Activated CD8-positive, alpha-beta T cell treated with anti-CD3 and anti-CD28 coated beads, Interleukin-2, amount 10 ng/mL, durations not matched to agents 7 days and 5 days (primary cell): ENCODE data around the gene FARP2. TPM values are rescaled to one million over a fixed set of nuclear protein-coding genes. Genes with fewer than 3 reads are reported as not detected.

Source experiments
- ATAC-seq: fragments of 150-1000 bp; cut with Tn5 transposase; one replicate; pipeline ENCODE4 v1.10.0; 2021; ENCODE audit warnings: moderate library complexity
- CTCF ChIA-PET: fragments of 350-600 bp; sonication (Branson Sonifier 250); formaldehyde crosslinking; loops from one replicate; lab custom pipeline; 2021; ENCODE audit warnings: antibody characterized with exemption; lab: Charles Lee
- POLR2A ChIA-PET: fragments of 350-600 bp; sonication (Branson Sonifier 250); formaldehyde crosslinking; loops from one replicate; lab custom pipeline; 2021; ENCODE audit warnings: antibody characterized with exemption; lab: Charles Lee
- DNase-seq: peaks from one replicate; pipeline ENCODE4 v3.0.0-alpha.2; 2020
- H3K27ac Mint-ChIP-seq: one replicate; pipeline ENCODE4 v1.8.0; 2021; ENCODE audit warnings: mild to moderate bottlenecking, mixed read lengths
- H3K27me3 Mint-ChIP-seq: one replicate; pipeline ENCODE4 v1.8.0; 2021; ENCODE audit warnings: low read depth, mixed read lengths
- H3K36me3 Mint-ChIP-seq: one replicate; pipeline ENCODE4 v1.8.0; 2021; ENCODE audit warnings: low read depth, mixed read lengths
- H3K4me1 Mint-ChIP-seq: one replicate; pipeline ENCODE4 v1.8.0; 2021; ENCODE audit warnings: low read depth, mixed read lengths
- H3K4me3 Mint-ChIP-seq: one replicate; pipeline ENCODE4 v1.8.0; 2021; ENCODE audit warnings: mild to moderate bottlenecking, mixed read lengths
- H3K9me3 Mint-ChIP-seq: one replicate; pipeline ENCODE4 v1.8.0; 2022; ENCODE audit warnings: mixed read lengths; ENCODE audit not compliant: insufficient read depth
- total RNA-seq, 2 experiments: library from RNA; stranded (reverse); gene quantifications; one replicate each; pipeline ENCODE4 v1.2.3, GENCODE V29; 2021

The FARP2 gene
- total RNA-seq, 2 experiments from 2014 or later, result 19.3 to 22.7 TPM

- Mint-ChIP-seq H3K27me3 (no peaks in the 10 kb centered on the region), H3K4me1 (no peaks in the 10 kb centered on the region), H3K4me3 (no peak overlapping the region), H3K27ac (no peak overlapping the region), H3K36me3 (peaks cover 2% of the 10 kb centered on the region), H3K9me3 (no peaks in the 10 kb centered on the region)
- ChIA-PET POLR2A (no interaction called here), CTCF (no interaction called here)
- no peak for DNase-seq
- no peak for ATAC-seq
Measured at GRCh38 chr2:241489733-241490680, 133.9 kb downstream of the FARP2 start.

- Mint-ChIP-seq H3K4me1 (no peaks in the 10 kb centered on the region), H3K36me3 (peaks cover 7% of the 10 kb centered on the region), H3K27ac (no peak overlapping the region), H3K4me3 (no peak overlapping the region), H3K9me3 (no peaks in the 10 kb centered on the region), H3K27me3 (no peaks in the 10 kb centered on the region)
- ATAC-seq, result no peak
- ChIA-PET CTCF (no interaction called here), POLR2A (no interaction called here)
- no peak for DNase-seq
Measured at GRCh38 chr2:241490825-241491506, 134.9 kb downstream of the FARP2 start.

- ATAC-seq (no peak), DNase-seq (no peak)
- Mint-ChIP-seq H3K4me3 (no peak overlapping the region), H3K9me3 (no peaks in the 10 kb centered on the region), H3K27me3 (no peaks in the 10 kb centered on the region), H3K36me3 (peaks cover 7% of the 10 kb centered on the region), H3K4me1 (no peaks in the 10 kb centered on the region), H3K27ac (no peak overlapping the region)
- POLR2A ChIA-PET, result no interaction called here
- CTCF ChIA-PET, result no interaction called here
Measured at GRCh38 chr2:241491549-241492173, 135.6 kb downstream of the FARP2 start.

GRCh38 chr2:241492174-241492565 is 136.1 kb downstream of the FARP2 start:
- no peaks in the 10 kb centered on the region for H3K9me3 Mint-ChIP-seq
- H3K4me1 Mint-ChIP-seq, result no peaks in the 10 kb centered on the region
- no peak overlapping the region for H3K4me3 Mint-ChIP-seq
- H3K27ac Mint-ChIP-seq, result no peak overlapping the region
- no peak for DNase-seq
- ATAC-seq, result no peak
- ChIA-PET CTCF (no interaction called here), POLR2A (no interaction called here)
- H3K36me3 Mint-ChIP-seq, result peaks cover 7% of the 10 kb centered on the region
- no peaks in the 10 kb centered on the region for H3K27me3 Mint-ChIP-seq

GRCh38 chr2:241493092-241493491 is 137.0 kb downstream of the FARP2 start:
- no peaks in the 10 kb centered on the region for H3K27me3 Mint-ChIP-seq
- DNase-seq, result no peak
- peaks cover 7% of the 10 kb centered on the region for H3K36me3 Mint-ChIP-seq
- H3K4me1 Mint-ChIP-seq, result no peaks in the 10 kb centered on the region
- ChIA-PET CTCF (no interaction called here), POLR2A (no interaction called here)
- no peaks in the 10 kb centered on the region for H3K9me3 Mint-ChIP-seq
- H3K27ac Mint-ChIP-seq, result no peak overlapping the region
- ATAC-seq, result no peak
- H3K4me3 Mint-ChIP-seq, result no peak overlapping the region

GRCh38 chr2:241494311-241494908 is 138.3 kb downstream of the FARP2 start:
- H3K27ac Mint-ChIP-seq, result no peak overlapping the region
- POLR2A ChIA-PET, result no interaction called here
- ATAC-seq (no peak), DNase-seq (no peak)
- CTCF ChIA-PET, result no interaction called here
- H3K27me3 Mint-ChIP-seq, result no peaks in the 10 kb centered on the region
- H3K4me1 Mint-ChIP-seq, result no peaks in the 10 kb centered on the region
- H3K4me3 Mint-ChIP-seq, result no peak overlapping the region
- no peaks in the 10 kb centered on the region for H3K9me3 Mint-ChIP-seq
- H3K36me3 Mint-ChIP-seq, result peaks cover 7% of the 10 kb centered on the region

GRCh38 chr2:241495172-241496002 is 139.3 kb downstream of the FARP2 start:
- CTCF ChIA-PET, result no interaction called here
- Mint-ChIP-seq H3K27me3 (no peaks in the 10 kb centered on the region), H3K4me3 (no peak overlapping the region), H3K36me3 (peaks cover 7% of the 10 kb centered on the region), H3K27ac (no peak overlapping the region), H3K4me1 (no peaks in the 10 kb centered on the region), H3K9me3 (no peaks in the 10 kb centered on the region)
- DNase-seq, result no peak
- no peak for ATAC-seq
- POLR2A ChIA-PET, result no interaction called here

GRCh38 chr2:241496003-241496707 is 140.1 kb downstream of the FARP2 start:
- Mint-ChIP-seq H3K36me3 (peaks cover 7% of the 10 kb centered on the region), H3K27ac (no peak overlapping the region), H3K27me3 (no peaks in the 10 kb centered on the region), H3K4me1 (no peaks in the 10 kb centered on the region), H3K4me3 (no peak overlapping the region), H3K9me3 (no peaks in the 10 kb centered on the region)
- ATAC-seq (no peak), DNase-seq (no peak)
- CTCF ChIA-PET, result no interaction called here
- POLR2A ChIA-PET, result no interaction called here

- no peaks in the 10 kb centered on the region for H3K9me3 Mint-ChIP-seq
- ChIA-PET POLR2A (no interaction called here), CTCF (no interaction called here)
- ATAC-seq (no peak), DNase-seq (no peak)
- H3K27me3 Mint-ChIP-seq, result no peaks in the 10 kb centered on the region
- no peaks in the 10 kb centered on the region for H3K4me1 Mint-ChIP-seq
- H3K4me3 Mint-ChIP-seq, result no peak overlapping the region
- no peak overlapping the region for H3K27ac Mint-ChIP-seq
- peaks cover 7% of the 10 kb centered on the region for H3K36me3 Mint-ChIP-seq
Measured at GRCh38 chr2:241496904-241497877, 141.1 kb downstream of the FARP2 start.
